SHP77 treated with DMSO at 0.1 percent for 48 hours (cell line): Measurements from ENCODE around the gene ROBO4.

ENCODE experiments used
- DNase-seq: peaks from one replicate; lab custom pipeline; 2025; lab: John Stamatoyannopoulos, UW

ROBO4 gene

GRCh38 chr11:124897674-124898262 is at the start of gene ROBO4:
ROBO4 (minus strand) TSS chr11:124897865; CDS start chr11:124897795, 70 bp downstream.
- no peak for DNase-seq

DNA sequence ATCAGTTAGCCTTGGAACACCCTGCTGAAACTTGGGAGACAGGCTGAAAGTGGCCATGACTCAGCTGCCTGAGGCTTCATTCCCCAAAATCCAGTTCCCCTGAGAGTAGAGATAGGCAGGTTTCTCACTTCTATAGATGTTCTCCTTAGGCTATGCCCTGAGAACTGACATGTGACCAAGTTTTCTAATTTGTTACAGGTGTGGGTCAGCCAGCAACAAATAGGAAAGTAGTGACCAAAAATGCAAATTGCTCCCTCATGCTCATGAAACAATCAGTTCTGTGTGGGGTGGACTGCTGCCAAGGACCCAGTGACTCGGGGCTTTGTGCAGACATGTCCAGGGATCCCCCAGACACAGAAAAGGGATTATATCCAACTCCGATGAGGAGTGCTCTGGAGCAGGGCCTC is 49.1 kb upstream of the ROBO4 start:
- no peak for DNase-seq

DNA sequence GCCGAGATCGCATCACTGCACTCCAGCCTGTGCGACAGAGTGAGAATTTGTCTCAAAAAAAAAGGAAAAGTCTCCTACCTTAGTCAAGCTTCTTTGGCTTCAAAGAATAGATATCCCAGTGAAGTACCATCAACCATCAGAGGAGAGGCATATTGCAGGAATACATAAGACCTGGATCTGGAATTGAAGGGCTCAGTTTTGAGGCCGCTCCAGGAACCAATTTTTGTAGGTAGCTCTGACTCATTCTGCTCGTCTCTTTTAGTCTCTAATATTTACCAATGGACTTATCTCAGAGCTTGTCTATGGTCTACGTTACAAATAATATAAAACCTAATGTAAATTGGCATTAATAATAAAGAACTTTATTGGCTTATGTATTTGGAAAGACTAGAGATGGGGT is 48.2 kb upstream of the ROBO4 start:
- DNase-seq = no peak

DNA sequence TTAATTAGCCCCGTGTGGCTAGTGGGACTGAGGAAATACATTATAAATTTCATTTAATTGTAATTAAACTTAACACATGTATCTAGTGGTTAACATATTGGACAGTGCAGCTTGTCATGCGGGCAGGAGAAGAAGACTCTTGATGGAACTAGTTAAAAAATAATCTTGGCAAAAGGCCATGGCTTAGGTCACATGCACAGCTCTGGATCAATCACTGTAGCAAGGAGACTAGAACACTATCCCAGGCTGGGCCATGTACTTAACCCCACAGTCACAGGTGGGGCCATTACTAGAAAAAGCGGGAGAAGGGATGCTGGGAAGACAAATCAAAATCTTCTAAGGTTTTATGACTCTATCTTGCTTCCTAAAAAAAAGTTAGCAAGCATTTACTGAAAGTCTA is 46.9 kb upstream of the ROBO4 start:
- no peak for DNase-seq

DNA sequence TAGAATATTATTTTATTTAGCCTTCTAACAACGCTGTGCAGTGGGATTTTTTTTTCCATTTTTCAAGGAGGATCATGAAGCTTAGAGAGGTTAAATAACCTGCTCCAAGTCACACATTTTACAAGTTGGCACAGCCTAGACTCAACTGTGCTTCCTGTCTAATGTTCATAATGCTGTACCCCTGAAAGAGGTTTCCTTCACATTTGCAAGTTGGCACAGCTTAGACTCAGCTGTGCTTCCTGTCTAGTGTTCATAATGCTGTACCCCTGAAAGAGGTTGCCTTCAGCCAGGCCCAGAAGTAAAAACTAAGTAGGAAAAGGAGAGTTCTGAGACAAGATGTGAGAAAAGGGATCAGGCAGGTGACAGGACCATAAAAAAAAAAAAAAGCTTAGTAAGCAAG is 46.1 kb upstream of the ROBO4 start:
- no peak for DNase-seq

DNA sequence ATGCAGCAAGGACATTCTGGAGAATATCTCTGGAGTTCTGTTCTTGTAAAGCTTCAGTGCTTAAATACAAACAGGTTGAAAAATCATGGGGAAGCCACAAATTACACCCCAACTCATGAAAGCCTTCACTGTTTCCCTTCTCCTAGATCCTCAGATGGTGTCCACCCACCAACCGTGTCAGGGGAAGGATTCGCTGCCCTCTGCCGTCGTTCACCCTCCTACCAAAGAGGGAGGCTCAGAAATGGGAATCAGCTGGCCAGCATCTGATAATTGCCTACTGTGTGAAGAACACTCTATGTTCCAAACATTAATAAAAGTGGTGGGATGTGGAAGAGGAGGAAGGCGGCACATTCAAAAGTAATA is 45.6 kb upstream of the ROBO4 start:
- DNase-seq = no peak

- DNase-seq = no peak
Measured at GRCh38 chr11:124942466-124943253, 45.0 kb upstream of the ROBO4 start.

DNA sequence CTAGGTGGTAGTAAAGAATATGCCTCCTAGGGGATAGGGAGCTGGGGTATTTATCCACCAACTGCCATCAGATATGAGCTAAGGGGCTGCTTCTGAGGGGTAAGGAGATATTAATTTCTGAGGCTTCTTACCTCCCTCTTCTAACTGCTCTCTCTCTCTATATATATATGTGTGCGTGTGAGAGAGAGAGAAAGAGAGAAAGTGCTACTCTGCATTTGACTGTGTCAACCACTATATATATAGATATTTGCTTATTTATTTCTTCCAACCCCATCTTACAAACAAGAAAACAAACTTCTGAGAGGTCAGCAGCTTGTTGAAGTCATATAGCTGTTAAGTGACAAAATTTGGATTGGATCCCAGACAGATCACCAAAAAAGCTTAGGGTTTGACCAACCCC is 44.0 kb upstream of the ROBO4 start:
- DNase-seq = no peak

DNA sequence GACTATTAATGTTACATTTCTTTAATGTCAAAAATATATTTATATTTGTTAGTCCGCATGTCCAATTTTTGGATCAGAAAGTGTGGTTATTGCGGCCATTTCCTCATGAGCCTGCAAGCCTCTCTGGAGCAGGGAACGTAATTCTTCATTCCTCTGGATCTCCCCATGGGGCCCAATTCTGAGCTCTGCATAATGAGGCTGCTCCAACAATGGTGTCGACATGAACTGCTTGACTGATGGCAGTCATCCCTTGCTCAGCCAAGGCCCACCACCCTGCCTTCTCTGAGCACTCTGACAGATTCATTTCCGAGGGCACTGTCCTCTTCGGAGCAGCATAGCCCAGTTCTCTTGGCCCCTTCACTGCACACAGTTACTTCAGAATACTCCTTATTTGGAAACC is 41.3 kb upstream of the ROBO4 start:
- no peak for DNase-seq

DNA sequence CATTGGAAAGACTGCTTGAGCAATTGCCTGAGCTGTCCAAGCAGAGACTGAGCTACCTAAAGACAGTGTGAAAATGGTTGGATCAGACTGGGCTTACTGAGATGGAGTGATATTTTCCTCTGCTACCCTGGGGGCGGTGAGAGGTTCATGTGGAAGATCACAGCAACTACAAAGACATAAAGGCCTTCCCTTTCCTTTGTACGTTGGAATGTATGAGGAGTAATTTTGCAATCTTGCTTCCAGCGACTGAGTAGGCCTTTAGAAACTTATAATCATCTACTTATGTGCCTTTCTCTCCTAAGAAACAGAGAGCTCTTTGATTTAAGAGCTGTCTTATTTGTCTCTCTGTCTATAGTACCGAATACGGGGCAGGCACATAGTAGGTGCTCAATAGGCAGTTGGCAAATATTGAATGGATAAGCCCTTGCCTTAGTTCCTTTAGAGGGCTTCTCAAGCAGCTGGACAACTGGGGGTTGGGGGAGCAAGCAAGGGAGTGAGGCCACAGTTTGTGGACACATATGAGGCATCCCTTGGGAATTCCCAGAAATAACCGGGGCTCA is 40.6 kb upstream of the ROBO4 start:
- no peak for DNase-seq

GRCh38 chr11:124937336-124937935 is 39.8 kb upstream of the ROBO4 start:
- DNase-seq = no peak

- no peak for DNase-seq
Measured at GRCh38 chr11:124935548-124936514, 38.2 kb upstream of the ROBO4 start, which contains the start of gene HEPACAM. HEPACAM (minus strand) TSS chr11:124936047; CDS start chr11:124936006, 41 bp downstream.

DNA sequence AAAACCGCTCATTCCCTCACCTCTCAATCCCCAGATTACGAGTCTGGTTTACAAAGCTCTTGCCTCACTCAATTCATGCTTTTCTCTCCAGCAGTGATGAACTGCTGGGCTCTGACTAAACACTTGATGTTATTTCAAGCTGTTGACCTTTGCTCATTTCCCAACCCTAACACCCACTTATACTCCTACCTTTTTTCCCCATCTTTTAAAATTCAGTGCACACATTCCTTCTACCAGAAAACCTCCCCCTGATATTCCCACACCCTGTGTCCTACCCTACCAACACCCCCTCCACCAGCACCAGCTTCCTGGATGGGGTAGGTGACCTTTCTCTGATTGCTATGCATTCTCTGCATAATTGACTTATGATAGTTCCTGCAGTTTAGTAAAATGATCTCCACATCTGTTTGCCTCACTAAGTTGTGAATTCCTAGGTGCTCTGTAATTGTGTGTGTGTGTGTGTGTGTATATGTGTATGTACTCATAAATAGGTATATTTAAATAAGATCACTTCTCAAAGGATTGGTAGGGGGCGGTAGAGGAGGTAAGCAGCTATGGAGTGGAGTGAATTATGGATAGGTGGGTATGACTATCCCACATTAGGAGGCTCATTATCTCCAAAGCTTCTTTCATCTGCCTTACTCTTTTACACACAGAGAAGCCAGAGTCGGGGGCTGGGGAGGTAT is 37.3 kb upstream of the ROBO4 start:
- no peak for DNase-seq

DNA sequence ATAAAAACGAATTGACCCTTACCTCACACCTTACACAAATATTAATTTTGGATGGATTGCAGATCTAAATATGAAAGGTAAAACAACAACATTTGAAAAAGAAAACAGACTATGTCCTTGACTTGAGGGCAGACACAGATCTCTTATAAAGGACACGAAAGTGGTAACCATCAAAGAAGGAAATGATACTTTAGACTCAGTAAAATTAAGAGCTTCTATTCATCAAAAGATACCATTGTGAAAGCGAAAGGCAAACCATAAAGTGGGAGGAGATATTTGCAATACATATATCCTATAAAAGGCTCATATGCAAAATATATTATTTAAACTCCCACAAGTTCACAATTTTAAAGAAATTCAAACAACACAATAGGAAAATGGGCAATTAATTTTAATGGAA is 33.1 kb upstream of the ROBO4 start:
- DNase-seq = no peak

GRCh38 chr11:124928942-124929665 is 31.4 kb upstream of the ROBO4 start:
- DNase-seq = no peak

DNA sequence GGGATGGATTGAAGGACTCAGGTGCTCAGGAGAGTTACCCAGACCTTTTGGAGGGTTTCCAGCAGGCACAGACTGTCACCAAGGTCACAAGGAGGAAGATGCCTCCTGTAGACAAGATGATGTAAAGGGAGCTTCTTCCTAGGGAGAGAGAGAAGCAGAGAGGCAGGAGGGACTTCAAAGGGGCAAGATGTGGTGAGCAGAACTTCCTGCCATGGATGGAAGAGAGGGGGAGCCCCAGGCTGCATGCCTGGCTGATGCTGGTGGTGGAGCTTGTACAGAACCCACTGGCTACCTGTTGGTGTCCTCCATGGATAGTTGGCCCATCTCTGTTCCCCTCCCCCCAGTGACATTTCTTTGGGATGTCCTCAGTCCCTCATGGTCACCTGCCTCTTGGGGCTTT is 25.6 kb upstream of the ROBO4 start:
- no peak for DNase-seq

- DNase-seq = no peak
Measured at GRCh38 chr11:124922831-124923230, 25.2 kb upstream of the ROBO4 start.

DNA sequence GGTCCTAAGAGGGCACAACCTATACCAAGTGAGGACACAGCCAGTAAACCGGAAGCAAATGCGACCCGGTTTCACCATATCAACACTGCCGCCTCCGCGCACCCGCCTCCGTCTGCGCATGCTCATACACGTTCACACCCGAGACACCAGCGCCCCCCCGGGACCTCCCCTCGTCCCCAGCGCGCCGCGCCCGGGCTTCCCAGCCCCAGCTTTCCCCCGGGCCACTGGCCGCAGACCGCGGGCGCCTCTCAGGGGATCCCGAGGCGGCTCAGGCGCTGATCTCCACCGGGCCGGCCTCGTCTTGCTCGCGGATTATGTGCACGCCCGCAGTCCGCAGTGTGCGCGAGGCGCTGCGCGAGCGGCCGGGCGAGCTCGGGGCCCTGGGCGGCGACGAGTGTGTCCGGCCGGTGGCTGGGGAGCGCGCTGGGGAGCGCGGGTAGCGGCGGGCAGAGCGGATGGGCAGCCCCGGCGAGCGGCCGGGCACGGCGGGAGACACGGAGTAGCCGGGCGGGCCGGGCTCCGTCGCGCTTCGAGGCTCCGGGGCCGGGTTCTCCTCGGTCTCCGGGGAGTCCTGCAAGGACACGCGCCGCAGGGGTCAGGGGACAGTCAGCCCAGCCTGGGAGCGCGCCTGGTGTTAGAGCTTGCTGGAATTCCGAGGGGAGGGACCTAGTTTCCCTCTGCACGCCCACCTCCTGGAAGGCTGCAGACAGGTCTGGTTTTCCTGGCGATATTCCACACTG is 23.4 kb upstream of the ROBO4 start:
- DNase-seq = no peak

DNA sequence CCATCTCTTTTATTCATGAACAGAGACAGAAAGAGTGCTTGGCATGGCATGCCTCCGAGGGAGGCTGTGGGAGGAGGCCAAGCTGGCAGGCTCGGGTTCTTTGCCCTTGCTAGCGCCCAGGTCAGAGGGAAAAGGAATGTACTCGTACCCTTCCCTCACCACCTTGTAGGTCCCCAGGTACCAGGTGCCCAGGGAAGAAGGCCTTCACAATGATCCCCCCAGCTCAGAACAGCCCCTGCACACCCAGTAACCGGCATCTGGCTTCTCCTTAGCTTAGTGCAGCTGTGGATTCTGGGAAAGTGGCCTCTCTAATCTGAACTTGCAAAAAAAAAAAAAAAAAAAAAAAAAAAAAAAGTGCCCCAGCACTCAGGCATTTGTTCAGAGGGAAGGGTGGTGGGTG is 22.7 kb upstream of the ROBO4 start:
- no peak for DNase-seq

DNA sequence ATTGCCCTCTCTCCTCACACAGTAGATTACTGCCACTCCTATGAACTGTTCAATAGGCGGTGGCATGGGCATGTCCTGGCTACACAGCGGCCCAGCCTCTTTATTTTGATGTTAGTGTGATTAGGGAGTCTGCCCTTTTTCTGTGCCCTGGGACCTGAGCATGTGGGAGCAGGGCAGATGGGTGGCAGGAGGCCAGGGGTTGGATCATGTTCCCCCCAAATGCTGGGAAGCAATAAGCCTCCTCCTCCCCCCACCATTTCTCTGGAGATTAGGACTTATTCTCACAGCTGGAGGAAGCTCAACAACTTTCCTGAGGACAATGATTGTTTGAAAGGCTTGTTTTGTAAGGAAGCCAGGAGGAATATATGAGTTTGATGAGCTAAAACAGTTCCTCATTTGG is 22.2 kb upstream of the ROBO4 start:
- DNase-seq = no peak
